IPS-NIHi11 (cell line): Measurements from ENCODE around the gene MRPS27.
A peak's percentile ranks its signal among the peaks of the same experiment; 100 is the strongest.

ENCODE experiments used
- DNase-seq: peaks from one replicate; pipeline ENCODE4 v3.0.0; 2012; ENCODE audit warnings: mixed read lengths, low spot score

MRPS27 gene

GRCh38 chr5:72256536-72256935 lies 63.5 kb downstream of the MRPS27 start:
- no peak for DNase-seq

GRCh38 chr5:72255670-72256069 lies 64.4 kb downstream of the MRPS27 start:
- DNase-seq = no peak

GRCh38 chr5:72255237-72255636 lies 64.8 kb downstream of the MRPS27 start:
- no peak for DNase-seq

DNA sequence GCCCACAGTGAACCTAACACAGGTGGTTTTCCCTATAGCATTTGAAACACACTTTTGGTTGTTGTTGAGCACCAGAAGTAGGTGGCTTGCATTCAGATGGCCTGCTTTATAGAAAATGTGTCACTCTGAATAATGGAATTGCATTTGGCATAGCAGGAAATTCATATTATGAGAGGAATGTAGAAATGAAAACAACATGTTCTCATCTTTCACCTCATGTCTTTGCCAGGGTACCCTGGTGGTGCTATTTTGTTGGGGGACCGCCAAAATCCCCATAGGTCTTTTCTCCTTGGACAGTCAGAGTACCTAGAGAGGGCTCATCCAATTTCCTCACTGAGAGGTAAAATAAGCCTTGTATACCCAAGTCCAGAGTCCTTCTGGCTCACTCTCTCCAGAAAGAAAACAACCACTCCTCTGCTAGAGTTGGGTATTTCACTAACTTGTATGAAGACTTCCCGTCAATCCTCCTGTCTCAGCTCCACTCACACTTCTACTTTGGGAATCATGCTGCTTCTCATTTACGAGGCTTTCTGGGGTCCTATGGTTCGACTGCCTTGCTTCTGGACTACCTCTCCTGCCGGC lies 67.4 kb downstream of the MRPS27 start:
- DNase-seq = no peak

GRCh38 chr5:72252008-72252407 lies 68.0 kb downstream of the MRPS27 start:
- DNase-seq = no peak

GRCh38 chr5:72251386-72251785 lies 68.7 kb downstream of the MRPS27 start:
- no peak for DNase-seq

GRCh38 chr5:72248410-72248981 lies 71.5 kb downstream of the MRPS27 start:
- peak; percentile 41 for DNase-seq

DNA sequence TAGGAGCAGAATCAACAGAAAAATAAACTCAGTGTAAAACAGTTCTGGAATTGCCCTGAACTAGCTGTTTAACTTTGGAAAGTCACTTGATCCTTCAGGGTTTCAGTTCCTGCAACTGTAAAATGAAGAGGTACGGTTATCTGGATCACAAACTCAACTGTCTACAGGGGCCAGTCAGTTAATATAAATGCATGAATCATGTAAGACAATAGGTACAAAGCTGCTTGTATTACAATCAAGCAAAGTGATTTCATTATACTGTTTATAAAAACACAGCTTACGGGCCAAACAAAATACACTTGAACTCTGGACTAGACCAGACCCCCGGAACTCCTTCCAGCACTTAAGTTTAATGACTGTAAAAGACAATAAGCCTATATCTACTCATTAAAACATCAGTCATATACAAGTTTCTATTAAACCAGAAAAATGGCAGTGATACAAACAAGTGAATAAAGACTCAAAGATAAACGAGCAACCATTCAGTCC lies 73.0 kb downstream of the MRPS27 start:
- no peak for DNase-seq

- DNase-seq = peak; percentile 30
Observed at GRCh38 chr5:72245951-72246532, 74.0 kb downstream of the MRPS27 start.

- no peak for DNase-seq
Observed at GRCh38 chr5:72245546-72245945, 74.5 kb downstream of the MRPS27 start.

GRCh38 chr5:72244862-72245371 lies 75.1 kb downstream of the MRPS27 start:
- DNase-seq = peak; percentile 31

GRCh38 chr5:72243706-72244105 lies 76.3 kb downstream of the MRPS27 start:
- no peak for DNase-seq

DNA sequence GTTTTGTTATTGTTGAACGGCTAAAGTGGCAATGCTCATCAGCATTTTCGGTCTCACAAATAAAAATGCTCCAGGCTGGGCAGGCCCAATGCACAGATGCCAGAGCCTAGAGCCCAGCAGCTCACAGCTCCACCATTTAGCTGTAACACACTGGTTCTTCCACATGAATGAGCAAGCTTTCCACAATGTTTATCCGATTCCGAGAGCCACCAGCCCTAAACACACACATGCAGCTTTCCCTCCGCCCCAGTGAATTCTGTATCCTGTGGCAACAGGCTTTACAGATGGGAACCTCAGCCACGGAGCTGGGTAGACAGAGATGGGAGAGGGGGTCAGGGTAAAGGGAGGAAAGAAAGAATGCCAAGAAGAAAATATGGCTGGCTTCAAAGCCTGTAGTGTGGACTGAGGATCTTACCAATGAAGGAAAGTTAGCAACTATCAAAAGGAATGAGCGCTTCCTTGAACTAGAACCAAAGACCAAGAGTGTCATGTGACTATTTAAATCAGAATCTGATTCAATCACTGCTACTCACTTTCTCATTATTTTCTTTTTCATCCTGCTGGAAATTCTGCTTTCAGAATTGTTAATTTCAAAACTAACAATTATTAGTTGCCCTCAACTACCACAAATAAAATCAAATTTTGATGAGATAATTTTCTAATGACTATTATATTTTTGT lies 77.1 kb downstream of the MRPS27 start:
- DNase-seq = no peak

- DNase-seq = no peak
Observed at GRCh38 chr5:72241346-72242003, 78.6 kb downstream of the MRPS27 start.

DNA sequence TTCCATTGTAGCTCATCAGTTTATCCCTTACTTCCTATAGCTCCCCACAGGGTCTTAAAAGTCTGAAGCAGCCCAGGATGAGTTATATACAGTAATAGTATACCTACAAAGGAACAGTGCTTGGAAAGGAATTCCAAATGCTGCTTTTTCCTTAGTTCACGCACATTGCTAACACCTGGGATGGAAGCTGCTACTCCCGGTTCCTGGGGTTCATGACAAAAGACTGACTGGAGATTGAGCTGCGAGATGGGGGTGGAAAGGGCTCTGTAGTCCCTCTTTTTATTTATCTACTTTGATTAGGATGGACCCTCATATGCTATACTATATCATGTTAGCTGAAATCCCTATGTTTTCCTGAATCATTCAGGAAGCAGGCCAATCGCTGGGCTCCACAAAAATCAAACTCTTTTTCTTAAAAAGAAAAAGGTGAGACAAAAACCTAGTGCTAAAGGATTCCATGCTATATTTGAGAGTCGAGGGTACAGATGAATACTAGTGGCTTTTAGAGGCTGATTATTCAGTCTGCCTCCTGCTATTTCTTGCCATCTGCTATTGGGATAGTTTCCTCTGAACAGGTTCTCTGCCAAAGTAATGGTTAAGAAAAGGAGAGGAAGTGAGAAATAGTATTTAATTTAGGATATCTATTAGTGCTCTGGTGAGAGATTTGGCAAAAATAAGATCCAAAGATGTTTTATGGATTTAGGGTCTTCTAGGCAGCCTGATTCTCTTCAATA lies 81.2 kb downstream of the MRPS27 start:
- peak; percentile 20 for DNase-seq

GRCh38 chr5:72237879-72238278 lies 82.2 kb downstream of the MRPS27 start:
- DNase-seq = no peak

GRCh38 chr5:72237415-72237814 lies 82.6 kb downstream of the MRPS27 start:
- DNase-seq = no peak

DNA sequence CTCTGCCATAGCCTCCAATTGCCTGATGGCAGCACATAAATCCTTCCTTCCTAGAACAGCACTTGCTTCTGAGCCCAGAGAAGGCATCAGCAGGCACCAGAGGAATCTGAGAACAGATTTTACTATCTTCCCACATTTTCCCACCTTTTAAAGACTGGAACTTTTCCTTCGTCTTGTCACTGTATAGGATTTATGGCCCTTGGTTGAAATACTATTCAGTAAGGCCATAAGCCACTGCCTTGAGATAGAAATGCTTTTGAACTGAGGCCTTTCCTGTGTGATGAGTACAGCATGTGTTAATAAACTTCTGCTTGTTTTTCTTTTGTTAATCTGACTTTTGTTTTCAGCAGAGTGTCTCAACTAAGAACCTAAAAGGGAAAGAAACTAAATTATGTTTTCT lies 84.3 kb downstream of the MRPS27 start:
- no peak for DNase-seq

DNA sequence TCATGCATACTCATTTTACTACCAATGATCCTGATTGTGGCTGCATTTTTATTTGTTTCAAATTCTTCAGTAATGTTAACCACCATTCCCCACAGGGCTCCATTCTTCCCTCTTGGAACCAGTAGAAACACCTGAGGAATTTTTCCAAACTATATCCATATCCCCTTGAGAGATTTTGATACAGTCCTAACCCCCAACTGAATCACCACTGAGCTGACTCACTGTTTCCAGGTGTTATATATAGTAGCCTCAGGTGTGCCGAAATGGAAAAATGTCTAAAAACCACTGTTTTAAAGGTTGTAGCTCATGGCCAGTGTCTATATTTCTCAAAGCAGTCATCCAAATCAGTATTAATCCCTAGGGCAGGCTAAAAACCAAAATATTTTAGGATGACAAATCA lies 85.2 kb downstream of the MRPS27 start:
- no peak for DNase-seq

GRCh38 chr5:72234265-72234700 lies 85.8 kb downstream of the MRPS27 start:
- DNase-seq = no peak

DNA sequence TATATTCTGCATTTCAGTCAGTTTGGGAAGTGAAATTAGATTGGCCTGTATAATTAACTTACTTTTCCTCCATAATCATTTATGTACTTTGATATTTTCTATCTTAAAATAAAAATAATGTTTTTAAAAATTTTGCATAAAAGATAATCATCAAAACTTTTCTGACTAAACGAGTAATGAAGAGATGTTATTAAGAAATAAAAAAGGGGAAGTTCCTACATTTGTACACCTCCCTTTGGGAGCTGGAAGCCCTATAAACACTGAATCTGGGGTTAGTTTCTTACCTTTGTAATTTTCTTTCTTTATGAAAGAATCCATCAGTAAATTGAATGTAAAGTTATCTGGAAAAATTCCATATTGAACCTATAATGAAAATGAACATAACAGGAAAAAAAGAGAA lies 86.2 kb downstream of the MRPS27 start:
- no peak for DNase-seq

DNA sequence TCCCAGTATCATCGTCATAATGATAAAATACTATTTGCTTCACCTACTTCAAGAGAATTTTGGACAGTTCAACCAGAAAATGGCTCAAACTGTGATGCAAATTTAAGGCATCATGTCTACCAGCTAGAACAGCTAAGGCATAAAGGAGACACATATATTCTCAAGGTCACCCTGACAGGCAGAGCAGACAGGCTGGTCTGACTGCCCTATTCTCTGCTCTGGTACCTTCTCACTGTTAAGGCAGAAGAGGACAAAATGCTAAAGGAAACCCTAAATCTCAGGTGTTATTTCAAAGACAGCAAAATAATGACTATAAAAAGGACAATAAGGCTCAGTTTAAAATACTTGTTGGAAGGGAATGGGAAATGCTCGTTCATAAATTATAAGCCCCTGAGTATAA lies 87.2 kb downstream of the MRPS27 start:
- no peak for DNase-seq
